ENCODE data around the gene KCNIP1. TPM values are rescaled to one million over a fixed set of nuclear protein-coding genes. Genes with fewer than 3 reads are reported as not detected.

Gene KCNIP1
- polyA plus RNA-seq, 3 donors: not detected

DNA sequence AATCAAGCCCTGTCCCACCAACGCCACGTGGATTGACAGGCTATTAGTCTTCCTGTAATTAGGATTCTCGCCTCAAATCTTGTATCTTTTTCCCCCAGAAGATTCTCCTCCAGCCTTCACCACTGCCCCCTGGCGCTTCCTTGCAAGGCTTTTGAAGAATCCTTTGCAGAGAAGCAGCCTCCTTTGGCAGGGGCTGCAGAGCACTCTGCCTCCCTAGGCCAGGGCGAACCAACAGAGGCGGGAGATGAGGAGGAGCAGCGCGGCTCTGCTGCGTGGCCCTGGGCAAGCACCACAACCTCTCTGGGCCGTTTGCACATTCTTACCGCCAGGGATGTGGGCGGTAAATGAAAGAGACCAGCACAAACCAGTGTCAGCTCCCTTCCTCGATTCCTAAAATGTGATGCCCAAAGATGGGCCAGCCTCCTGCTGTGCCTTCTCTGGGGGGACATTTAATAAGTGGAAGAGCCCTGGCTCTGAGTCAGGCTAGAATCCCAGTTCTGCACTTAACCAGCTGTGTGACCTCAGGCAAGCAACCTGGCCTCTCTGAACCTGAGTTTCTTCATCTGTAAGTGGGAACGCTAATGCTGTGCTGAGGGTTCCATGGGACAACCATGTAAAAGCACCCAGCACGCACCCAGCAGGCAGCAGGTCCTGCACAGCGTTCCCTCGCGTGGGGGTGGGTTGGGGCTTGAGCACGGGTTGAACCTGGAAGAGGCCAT lies 128.6 kb downstream of the KCNIP1 start:
- H3K79me2 ChIP-seq (ENCODE audit: insufficient read depth, low read length): no peaks in the 10 kb centered on the region
- DNase-seq: no peak
- peaks cover 12% of the 10 kb centered on the region in 2 donors for H3K4me1 ChIP-seq (ENCODE audit: control insufficient read depth in 1 of 2, insufficient read depth in 2 of 2, low read length in 2 of 2)
- WGBS (ENCODE audit: insufficient coverage): 69% methylated on average over 12 of the region's 19 CpGs
- no peaks in the 10 kb centered on the region for H3K36me3 ChIP-seq (replicated peaks in 1 of 2; ENCODE audit: control insufficient read depth in 1 of 2, insufficient read depth in 2 of 2, low read length in 2 of 2)
- Mint-ChIP-seq H3K36me3 (no peaks in the 10 kb centered on the region), H3K9me3 (no peaks in the 10 kb centered on the region), H3K4me3 (no peak overlapping the region), H3K27me3 (ENCODE audit: low read depth in 3 of 3) (peaks cover 12 to 27% (median 21%) of the 10 kb centered on the region in 3 donors), H3K27ac (peak overlapping the region in 1 of 7 donors; percentile 15), H3K4me1 (peaks cover 20% of the 10 kb centered on the region)
- H3K27ac ChIP-seq (ENCODE audit: low read depth in 1 of 2, low read length in 2 of 2): no peak overlapping the region
- H3K27me3 ChIP-seq (ENCODE audit: control insufficient read depth in 2 of 2, insufficient read depth in 2 of 2, low read length in 2 of 2): peaks cover 0 to 6% of the 10 kb centered on the region in 2 donors
- no peaks in the 10 kb centered on the region for H3K9me3 ChIP-seq (replicated peaks in 1 of 2; ENCODE audit: control insufficient read depth in 1 of 2, insufficient read depth in 1 of 2, low read length in 2 of 2)
- H3K4me3 ChIP-seq (replicated peaks in 1 of 3; ENCODE audit: low read depth in 2 of 3, low read length in 3 of 3): no peak overlapping the region
- TF ChIP-seq, protein P1, sequence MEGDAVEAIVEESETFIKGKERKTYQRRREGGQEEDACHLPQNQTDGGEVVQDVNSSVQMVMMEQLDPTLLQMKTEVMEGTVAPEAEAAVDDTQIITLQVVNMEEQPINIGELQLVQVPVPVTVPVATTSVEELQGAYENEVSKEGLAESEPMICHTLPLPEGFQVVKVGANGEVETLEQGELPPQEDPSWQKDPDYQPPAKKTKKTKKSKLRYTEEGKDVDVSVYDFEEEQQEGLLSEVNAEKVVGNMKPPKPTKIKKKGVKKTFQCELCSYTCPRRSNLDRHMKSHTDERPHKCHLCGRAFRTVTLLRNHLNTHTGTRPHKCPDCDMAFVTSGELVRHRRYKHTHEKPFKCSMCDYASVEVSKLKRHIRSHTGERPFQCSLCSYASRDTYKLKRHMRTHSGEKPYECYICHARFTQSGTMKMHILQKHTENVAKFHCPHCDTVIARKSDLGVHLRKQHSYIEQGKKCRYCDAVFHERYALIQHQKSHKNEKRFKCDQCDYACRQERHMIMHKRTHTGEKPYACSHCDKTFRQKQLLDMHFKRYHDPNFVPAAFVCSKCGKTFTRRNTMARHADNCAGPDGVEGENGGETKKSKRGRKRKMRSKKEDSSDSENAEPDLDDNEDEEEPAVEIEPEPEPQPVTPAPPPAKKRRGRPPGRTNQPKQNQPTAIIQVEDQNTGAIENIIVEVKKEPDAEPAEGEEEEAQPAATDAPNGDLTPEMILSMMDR (IDR thresholded peaks at IDR 0.05): no peak
- H4K20me1 ChIP-seq (ENCODE audit: insufficient read depth, low read length): no peaks in the 10 kb centered on the region
- H3K4me2 ChIP-seq (replicated peaks; ENCODE audit: extremely low read depth, low read length, poor library complexity, severe bottlenecking): peak overlapping the region; percentile 58
- H2AFZ ChIP-seq (ENCODE audit: insufficient read depth, low read depth, low read length, poor library complexity, severe bottlenecking): no peak overlapping the region
- intact Hi-C loops (cut with micrococcal nuclease): loop anchor here (2.0 to 10.0 kb wide), 3 partner anchors 198 to 408 kb away; no protein-coding TSS in a partner anchor
- no peak overlapping the region for H3K9ac ChIP-seq (ENCODE audit: insufficient read depth, low read length, poor library complexity, severe bottlenecking)

DNA sequence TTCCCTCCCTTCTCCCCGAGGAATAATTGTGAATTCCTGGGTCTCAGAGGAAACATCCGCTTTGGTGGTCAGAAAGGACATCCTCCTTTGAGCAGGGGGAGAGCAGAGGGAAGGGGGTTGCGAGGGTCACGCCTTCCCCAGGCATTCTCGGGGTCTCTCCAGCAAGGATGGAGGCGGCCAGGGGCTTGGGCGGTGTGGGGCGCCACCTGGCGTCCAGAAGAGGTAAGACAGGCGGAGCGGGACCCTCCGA lies 129.1 kb downstream of the KCNIP1 start:
- Histone ChIP-seq H3K9me3 (replicated peaks in 1 of 2; ENCODE audit: control insufficient read depth in 1 of 2, insufficient read depth in 1 of 2, low read length in 2 of 2) (no peaks in the 10 kb centered on the region), H3K36me3 (replicated peaks in 1 of 2; ENCODE audit: control insufficient read depth in 1 of 2, insufficient read depth in 2 of 2, low read length in 2 of 2) (no peaks in the 10 kb centered on the region), H3K4me2 (replicated peaks; ENCODE audit: extremely low read depth, low read length, poor library complexity, severe bottlenecking) (peak overlapping the region; percentile 58), H3K27me3 (ENCODE audit: control insufficient read depth in 2 of 2, insufficient read depth in 2 of 2, low read length in 2 of 2) (peaks cover 0 to 6% of the 10 kb centered on the region in 2 donors), H3K4me3 (replicated peaks in 1 of 3; ENCODE audit: low read depth in 2 of 3, low read length in 3 of 3) (peak overlapping the region in 1 of 3 experiments; percentile 30), H3K27ac (ENCODE audit: low read depth in 1 of 2, low read length in 2 of 2) (no peak overlapping the region), H3K4me1 (ENCODE audit: control insufficient read depth in 1 of 2, insufficient read depth in 2 of 2, low read length in 2 of 2) (peaks cover 12% of the 10 kb centered on the region in 2 donors), H2AFZ (ENCODE audit: insufficient read depth, low read depth, low read length, poor library complexity, severe bottlenecking) (no peak overlapping the region), H3K79me2 (ENCODE audit: insufficient read depth, low read length) (no peaks in the 10 kb centered on the region), H4K20me1 (ENCODE audit: insufficient read depth, low read length) (no peaks in the 10 kb centered on the region), H3K9ac (ENCODE audit: insufficient read depth, low read length, poor library complexity, severe bottlenecking) (no peak overlapping the region)
- no peaks in the 10 kb centered on the region for H3K36me3 Mint-ChIP-seq
- intact Hi-C loops (cut with micrococcal nuclease): loop anchor here (2.0 to 10.0 kb wide), 3 partner anchors 198 to 408 kb away; no protein-coding TSS in a partner anchor
- DNase-seq: peak; percentile 27 to 48 (median 34)
- H3K4me1 Mint-ChIP-seq: peaks cover 20% of the 10 kb centered on the region
- TF ChIP-seq, protein P1 (IDR thresholded peaks at IDR 0.05): peak; percentile 100
- peaks cover 12 to 27% (median 21%) of the 10 kb centered on the region in 3 donors for H3K27me3 Mint-ChIP-seq (ENCODE audit: low read depth in 3 of 3)
- H3K27ac Mint-ChIP-seq: peak overlapping the region in 1 of 7 donors; percentile 39
- 0% methylated on average over 3 of the region's 12 CpGs for WGBS (ENCODE audit: insufficient coverage)
- H3K4me3 Mint-ChIP-seq: peak overlapping the region; percentile 52 to 76
- no peaks in the 10 kb centered on the region for H3K9me3 Mint-ChIP-seq
